B cell (primary cell): Measurements from ENCODE around the gene STMN3. TPM values are rescaled to one million over a fixed set of nuclear protein-coding genes. Genes with fewer than 3 reads are reported as not detected.

ENCODE experiments used
- ATAC-seq: fragments of 200-7000 bp; cut with Tn5 transposase; one replicate; pipeline ENCODE4 v1.10.0; 2021; ENCODE audit warnings: low read depth, mild to moderate bottlenecking, moderate number of reproducible peaks, moderate library complexity
- CTCF ChIA-PET: fragments of 350-600 bp; sonication (Branson Sonifier 250); formaldehyde crosslinking; loops from one replicate; lab custom pipeline; 2021; ENCODE audit warnings: antibody characterized with exemption, inconsistent platforms; lab: Charles Lee
- POLR2A ChIA-PET: fragments of 350-600 bp; sonication (Branson Sonifier 250); formaldehyde crosslinking; loops from one replicate; lab custom pipeline; 2021; ENCODE audit warnings: antibody characterized with exemption; lab: Charles Lee
- DNase-seq: peaks from one replicate; pipeline ENCODE4 v3.0.0; 2013
- H2AFZ ChIP-seq: 2 replicates; pipeline ENCODE4 v1.6.1; 2012; ENCODE audit warnings: mild to moderate bottlenecking, low read depth, low read length; ENCODE audit not compliant: insufficient read depth, poor library complexity, severe bottlenecking
- H3K27ac ChIP-seq, 2 donors: 1 replicate in 1 of 2; 2 replicates in 1 of 2; pipeline ENCODE4 v1.5.1; 2012 to 2013; ENCODE audit warnings: low read length in 2 of 2, mild to moderate bottlenecking in 2 of 2, moderate library complexity in 1 of 2
- H3K27me3 ChIP-seq, 4 experiments: fragments of 200-600 bp in 1 of 4; sonication (generic) in 1 of 4; replicated peaks in 1 of 4; 1 replicate in 2 of 4; 2 replicates in 2 of 4; pipeline versions ENCODE4 v1.6.1 to v1.7.0; 2013 to 2016; ENCODE audit warnings: low read length in 3 of 4, mild to moderate bottlenecking in 2 of 4, mixed read lengths in 1 of 4, moderate library complexity in 1 of 4; ENCODE audit not compliant: insufficient read depth in 4 of 4, control insufficient read depth in 3 of 4; ENCODE audit errors: control extremely low read depth in 1 of 4
- H3K36me3 ChIP-seq, 2 experiments: replicated peaks in 1 of 2; 1 replicate in 1 of 2; 2 replicates in 1 of 2; pipeline versions ENCODE4 v1.6.1 to v1.7.1; 2013; ENCODE audit warnings: low read length in 1 of 2; ENCODE audit not compliant: insufficient read depth in 2 of 2, control insufficient read depth in 1 of 2; ENCODE audit errors: control extremely low read depth in 1 of 2, extremely low read depth in 1 of 2
- H3K4me1 ChIP-seq, 2 donors: fragments of 200-600 bp in 1 of 2; sonication (generic) in 1 of 2; 1 replicate in 1 of 2; 2 replicates in 1 of 2; pipeline versions ENCODE4 v1.5.1 to v1.6.1; 2013 to 2017; ENCODE audit warnings: low read length in 2 of 2; ENCODE audit not compliant: control insufficient read depth in 2 of 2, insufficient read depth in 2 of 2
- H3K4me2 ChIP-seq: replicated peaks from 2 replicates; pipeline ENCODE3; 2012; ENCODE audit warnings: mild to moderate bottlenecking, low read depth, low read length; ENCODE audit not compliant: poor library complexity, severe bottlenecking
- H3K4me3 ChIP-seq, 5 experiments: fragments of 200-600 bp in 1 of 5; sonication (generic) in 1 of 5; 1 replicate in 3 of 5; 2 replicates in 2 of 5; pipeline versions ENCODE4 v1.5.1 to v1.7.0; 2011 to 2016; ENCODE audit warnings: low read length in 4 of 5, mild to moderate bottlenecking in 4 of 5, low read depth in 2 of 5, control low read depth in 1 of 5, moderate library complexity in 1 of 5; ENCODE audit not compliant: insufficient read depth in 1 of 5; ENCODE audit errors: control extremely low read depth in 1 of 5, extremely low read depth in 1 of 5
- H3K79me2 ChIP-seq: fragments of 200-600 bp; sonication (generic); one replicate; pipeline ENCODE4 v1.6.0; 2016; ENCODE audit warnings: low read length; ENCODE audit not compliant: control insufficient read depth, insufficient read depth
- H3K9ac ChIP-seq: fragments of 200-600 bp; sonication (generic); 2 replicates; pipeline ENCODE4 v1.6.1; 2017; ENCODE audit warnings: mild to moderate bottlenecking, low read length, moderate library complexity
- H3K9me3 ChIP-seq, 3 donors: one replicate each; pipeline versions ENCODE4 v1.6.1 to v1.7.1; 2013; ENCODE audit warnings: low read length in 2 of 3; ENCODE audit not compliant: control insufficient read depth in 2 of 3, insufficient read depth in 1 of 3; ENCODE audit errors: control extremely low read depth in 1 of 3
- H4K20me1 ChIP-seq: 2 replicates; pipeline ENCODE4 v1.6.0; 2012; ENCODE audit warnings: mild to moderate bottlenecking, low read length; ENCODE audit not compliant: insufficient read depth, control insufficient read depth, poor library complexity, severe bottlenecking
- H3K27ac Mint-ChIP-seq: one replicate; pipeline ENCODE4 v1.8.0; 2021; ENCODE audit warnings: mixed read lengths
- H3K27me3 Mint-ChIP-seq: one replicate; pipeline ENCODE4 v1.8.0; 2021; ENCODE audit warnings: mixed read lengths
- H3K4me1 Mint-ChIP-seq: one replicate; pipeline ENCODE4 v1.8.0; 2021; ENCODE audit warnings: mixed read lengths
- H3K4me3 Mint-ChIP-seq: one replicate; pipeline ENCODE4 v1.8.0; 2021; ENCODE audit warnings: mixed read lengths
- H3K9me3 Mint-ChIP-seq: one replicate; pipeline ENCODE4 v1.8.0; 2022; ENCODE audit warnings: mixed read lengths; ENCODE audit not compliant: insufficient read depth
- CTCF ChIP-seq: fragments of 200-600 bp; IDR thresholded peaks from one replicate; pipeline ENCODE4 v1.8.0; 2022; ENCODE audit warnings: antibody characterized with exemption, mild to moderate bottlenecking
- EZH2 ChIP-seq: IDR thresholded peaks from 2 replicates; pipeline ENCODE4 v1.6.1; 2012; ENCODE audit warnings: borderline replicate concordance, low read depth, mild to moderate bottlenecking, moderate library complexity, low read length; ENCODE audit not compliant: insufficient read depth, poor library complexity, severe bottlenecking
- WGBS: methylation state at CpG from one replicate; pipeline ENCODE4 v1.1.5; 2013; ENCODE audit warnings: missing lambda C conversion rate; ENCODE audit not compliant: insufficient coverage; 5-methylcytosine and 5-hydroxymethylcytosine counted together
- intact Hi-C: fragments of 100-400 bp; cut with micrococcal nuclease; formaldehyde crosslinking; loops from one replicate; pipeline ENCODE4 v1.10.0; 2022
- polyA plus RNA-seq: library from polyadenylated mRNA; depleted of rRNA; stranded (reverse); fragments of >200 nt; gene quantifications from 2 replicates; pipeline ENCODE4 v1.2.3, GENCODE V29; 2012
- total RNA-seq, 2 donors: library from RNA; stranded (reverse); fragments of 120-200 nt in 1 of 2; gene quantifications; 1 replicate in 1 of 2; 2 replicates in 1 of 2; pipeline versions ENCODE4 v1.2.3 to v1.2.4, GENCODE V29; 2013 to 2022

Gene STMN3
- total and polyA plus RNA-seq, 2 donors (not counting 1 experiment from before 2014, with no cell fraction given) = 35.0 to 59.4 TPM

DNA sequence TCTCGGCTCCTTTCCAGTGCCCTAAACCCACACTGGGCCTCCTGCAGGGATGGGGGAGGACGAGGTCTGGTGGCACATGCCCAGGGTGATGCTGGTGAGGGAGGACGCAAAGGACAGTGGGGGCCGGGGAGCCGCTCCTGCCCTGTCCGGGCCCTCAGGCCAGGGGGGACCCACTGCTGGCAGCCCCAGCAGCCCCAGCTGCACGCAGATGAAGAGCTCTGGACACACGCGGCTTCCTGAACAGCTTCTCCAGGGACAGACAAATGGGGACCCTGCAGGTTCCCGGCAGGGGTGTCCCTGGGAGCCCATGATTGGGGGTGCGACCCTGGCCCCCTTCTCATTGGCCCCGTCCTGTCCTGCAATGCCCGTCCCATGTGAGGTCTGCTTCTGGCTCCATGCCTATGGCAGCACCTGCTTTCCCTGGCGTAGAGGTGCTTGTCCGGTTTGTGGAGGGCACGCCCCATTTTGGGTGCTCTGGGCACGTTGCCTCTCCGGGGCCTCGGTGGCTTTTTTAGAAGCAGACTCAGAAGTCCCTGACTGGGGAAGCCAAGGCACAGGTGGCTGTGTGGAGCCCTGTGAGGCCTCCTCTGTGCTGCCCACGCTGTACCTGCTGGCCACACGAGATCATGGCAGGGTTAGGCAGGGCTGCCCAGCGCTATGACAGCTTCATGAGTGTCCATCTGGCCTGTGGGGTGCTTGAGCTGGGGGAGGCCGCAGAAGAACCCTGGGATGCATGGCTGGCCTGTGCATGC lies 27.8 kb upstream of the STMN3 start:
- DNase-seq = no peak
- H3K27me3 ChIP-seq = no peaks in the 10 kb centered on the region
- intact Hi-C loops = no loop called here
- no peak for ATAC-seq
- TF ChIP-seq CTCF = no peak
- no peak for TF ChIP-seq EZH2
- no peak overlapping the region for H3K9ac ChIP-seq
- no peaks in the 10 kb centered on the region for H4K20me1 ChIP-seq
- peaks cover 0 to 3% of the 10 kb centered on the region in 2 experiments for H3K36me3 ChIP-seq
- H3K27ac ChIP-seq = no peak overlapping the region
- H3K4me3 ChIP-seq = no peak overlapping the region
- no peak overlapping the region for H3K27ac Mint-ChIP-seq
- CTCF ChIA-PET = no interaction called here
- H3K9me3 ChIP-seq = no peaks in the 10 kb centered on the region
- no peak overlapping the region for H3K4me3 Mint-ChIP-seq
- H3K4me1 Mint-ChIP-seq = no peaks in the 10 kb centered on the region
- WGBS = 94% methylated on average over 22 of the region's 23 CpGs
- no peaks in the 10 kb centered on the region for H3K79me2 ChIP-seq
- no peaks in the 10 kb centered on the region for H3K4me1 ChIP-seq
- no peaks in the 10 kb centered on the region for H3K27me3 Mint-ChIP-seq
- H2AFZ ChIP-seq = no peak overlapping the region
- H3K9me3 Mint-ChIP-seq = no peaks in the 10 kb centered on the region
- POLR2A ChIA-PET = no interaction called here
- no peak overlapping the region for H3K4me2 ChIP-seq

DNA sequence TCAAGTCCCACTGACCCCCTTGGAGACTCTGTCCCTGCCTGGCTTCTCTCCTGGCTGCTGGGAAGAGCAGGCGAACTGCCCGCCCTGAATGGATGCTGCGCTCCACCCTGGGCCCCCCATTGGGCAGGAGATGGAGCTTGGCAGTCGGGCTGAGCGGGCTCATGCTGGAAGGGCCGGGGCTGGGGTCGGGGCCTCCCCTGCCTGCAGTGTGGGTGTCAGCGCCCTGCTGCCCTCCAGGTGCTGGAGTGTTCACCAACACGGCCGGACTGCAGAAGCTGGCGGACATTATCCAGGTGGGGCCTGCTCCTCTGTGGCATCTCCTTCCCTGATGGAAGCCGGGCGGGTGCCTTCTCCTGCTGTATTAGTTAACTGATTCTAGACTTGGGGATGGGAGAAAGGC lies 27.2 kb upstream of the STMN3 start:
- ATAC-seq (no peak), DNase-seq (no peak)
- no peaks in the 10 kb centered on the region for H4K20me1 ChIP-seq
- H3K27me3 ChIP-seq = no peaks in the 10 kb centered on the region
- no peak overlapping the region for H3K4me3 ChIP-seq
- no peaks in the 10 kb centered on the region for H3K9me3 ChIP-seq
- H3K4me1 Mint-ChIP-seq = no peaks in the 10 kb centered on the region
- H3K4me1 ChIP-seq = no peaks in the 10 kb centered on the region
- intact Hi-C loops = no loop called here
- no peaks in the 10 kb centered on the region for H3K79me2 ChIP-seq
- no peak overlapping the region for H3K4me3 Mint-ChIP-seq
- TF ChIP-seq EZH2 (no peak), CTCF (no peak)
- no peak overlapping the region for H3K9ac ChIP-seq
- no peaks in the 10 kb centered on the region for H3K9me3 Mint-ChIP-seq
- POLR2A ChIA-PET = no interaction called here
- peaks cover 0 to 6% of the 10 kb centered on the region in 2 experiments for H3K36me3 ChIP-seq
- 96% methylated on average over 11 of the region's 13 CpGs for WGBS
- no peaks in the 10 kb centered on the region for H3K27me3 Mint-ChIP-seq
- H2AFZ ChIP-seq = no peak overlapping the region
- no peak overlapping the region for H3K4me2 ChIP-seq
- CTCF ChIA-PET = no interaction called here
- no peak overlapping the region for H3K27ac Mint-ChIP-seq
- no peak overlapping the region for H3K27ac ChIP-seq
